GM21786 (cell line): Measurements from ENCODE around the gene SYNE1.
"Not testable (repeated sequence)": the region's sequence is repeated elsewhere in the genome, so short reads cannot be mapped to it uniquely, and the experiment has no call there.

Experiments
- ATAC-seq: cut with Tn5 transposase; IDR thresholded peaks from one replicate; pipeline ENCODE4 v1.9.1; 2021; ENCODE audit not compliant: unreplicated experiment

The SYNE1 gene

GRCh38 chr6:152428126-152428525 is 209.0 kb downstream of the SYNE1 start:
- no peak for ATAC-seq

DNA sequence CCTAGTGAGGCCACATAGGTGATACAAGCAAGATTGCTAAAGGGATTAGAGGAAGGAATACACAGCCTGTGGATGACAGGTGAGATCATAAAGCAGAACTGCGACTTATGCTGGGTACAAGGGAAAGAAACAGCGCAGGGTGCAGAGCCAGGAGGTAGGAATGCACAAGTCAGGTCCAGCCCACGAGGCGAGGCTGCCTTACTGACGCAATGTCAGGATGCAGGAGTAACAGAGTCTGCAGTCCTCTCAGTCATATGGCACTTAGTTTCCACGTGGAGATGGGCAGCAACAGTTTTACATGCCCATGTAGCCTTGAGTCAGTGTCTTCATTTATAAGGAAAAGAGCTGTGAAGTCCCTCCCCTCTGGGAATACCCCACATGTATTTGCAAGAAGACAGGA is 210.9 kb downstream of the SYNE1 start:
- ATAC-seq, result no peak

GRCh38 chr6:152423216-152424103 is 213.7 kb downstream of the SYNE1 start:
- ATAC-seq, result peak; percentile 78

GRCh38 chr6:152421496-152421895 is 215.7 kb downstream of the SYNE1 start:
- not testable (repeated sequence) for ATAC-seq

DNA sequence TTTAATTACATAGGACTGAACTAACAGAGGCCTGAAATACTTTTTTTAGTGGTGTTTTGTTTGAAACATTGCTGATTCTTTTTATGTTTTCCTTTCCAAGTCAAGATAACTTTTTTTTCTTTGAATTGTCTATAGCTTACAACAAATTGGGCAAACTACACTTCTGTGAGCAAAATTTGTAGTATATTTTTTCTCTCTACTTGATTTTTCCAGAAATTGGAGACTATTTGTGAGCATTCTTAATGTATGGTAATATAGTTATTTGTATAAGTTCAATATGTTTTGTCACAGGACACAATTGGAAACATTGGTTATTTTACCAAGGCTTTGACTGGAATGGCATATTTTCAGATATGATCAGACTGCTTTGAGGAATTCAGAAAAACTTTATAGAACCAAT is 216.5 kb downstream of the SYNE1 start:
- ATAC-seq, result no peak

- no peak for ATAC-seq
Measured at GRCh38 chr6:152418551-152418950, 218.6 kb downstream of the SYNE1 start.

DNA sequence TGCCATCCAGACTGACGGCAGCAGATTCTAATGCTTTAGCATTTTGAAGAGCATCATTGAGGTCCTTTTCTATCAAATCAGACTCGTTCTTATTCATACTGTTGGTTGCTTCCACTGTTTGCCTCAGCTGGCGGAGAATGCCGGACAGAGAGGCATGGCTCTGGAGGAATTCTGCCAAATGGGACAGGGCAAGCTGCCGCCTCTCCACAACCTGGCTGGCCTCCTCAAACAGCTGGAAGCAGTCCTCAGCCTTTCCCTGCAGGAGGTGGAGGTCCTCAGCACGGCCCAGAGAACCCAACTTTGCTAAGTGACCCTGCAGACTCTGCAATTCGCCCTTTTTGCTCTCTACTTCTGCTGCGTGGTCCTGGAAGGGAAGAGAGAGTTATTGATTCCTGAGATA is 220.5 kb downstream of the SYNE1 start:
- ATAC-seq, result no peak

DNA sequence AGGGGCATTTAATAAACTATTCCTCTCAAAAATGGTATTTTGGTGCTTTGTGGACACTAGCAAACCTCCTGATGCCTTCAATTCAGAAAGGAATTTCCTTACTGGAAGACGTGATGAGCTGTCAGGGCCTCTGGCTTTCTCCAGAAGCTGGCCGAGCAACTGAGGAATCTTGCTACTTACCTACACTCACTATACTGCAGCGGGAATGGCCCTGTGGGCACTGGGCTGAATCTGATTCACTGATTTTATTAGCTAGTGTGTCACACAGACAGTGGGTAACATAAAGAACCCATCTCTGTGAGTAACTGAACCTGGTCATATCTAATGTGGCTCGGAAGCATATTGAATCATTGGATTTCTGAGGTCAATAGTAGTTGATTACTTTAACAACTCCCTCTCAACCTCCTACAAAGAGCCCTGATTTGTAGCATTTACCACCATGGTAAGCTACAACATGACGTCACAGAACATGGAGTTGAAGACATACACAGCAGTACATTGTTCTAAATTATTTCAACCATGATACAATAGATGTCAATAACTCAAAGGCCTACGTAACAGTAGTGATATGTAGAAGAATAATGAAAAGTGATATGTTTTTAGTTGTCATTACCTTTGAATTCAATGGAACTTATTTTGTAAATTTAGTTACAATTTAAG is 232.1 kb downstream of the SYNE1 start:
- ATAC-seq, result no peak

DNA sequence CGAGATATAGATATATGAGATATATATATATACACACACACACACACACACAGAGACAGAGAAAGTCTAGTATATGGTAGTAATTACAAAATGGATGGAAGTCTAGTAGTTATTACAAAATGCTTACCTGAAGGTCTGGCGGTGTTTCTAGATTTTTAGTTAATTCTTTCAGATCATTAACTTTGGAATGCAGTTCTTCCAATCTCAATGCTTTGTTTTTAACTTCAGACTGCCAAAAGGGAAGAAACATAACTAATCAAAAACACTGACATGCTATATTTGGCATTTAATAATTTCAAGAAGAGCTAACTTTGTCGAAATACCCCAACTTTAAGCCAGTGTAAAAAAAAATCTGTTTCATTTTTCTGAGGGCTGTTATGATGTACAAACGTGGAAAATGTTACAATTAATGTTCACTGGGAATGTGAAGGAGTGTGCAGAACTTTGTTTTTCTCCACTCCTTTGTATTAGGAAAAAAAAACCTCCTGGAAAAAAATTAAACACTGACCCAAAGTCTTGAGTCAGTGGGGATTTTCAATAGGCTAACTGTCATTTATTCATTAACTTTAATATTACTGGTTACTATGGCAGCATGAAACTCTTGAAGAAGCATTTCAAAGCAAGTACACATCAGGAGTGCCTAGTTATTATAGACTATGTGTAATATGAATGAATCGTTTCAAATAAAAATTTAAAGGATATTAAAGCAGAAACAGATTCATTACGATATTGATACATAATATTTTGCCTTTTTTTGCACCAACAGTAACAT is 232.9 kb downstream of the SYNE1 start:
- peak; percentile 64 for ATAC-seq

GRCh38 chr6:152402791-152403190 is 234.4 kb downstream of the SYNE1 start:
- ATAC-seq, result no peak

- ATAC-seq, result no peak
Measured at GRCh38 chr6:152401978-152402377, 235.2 kb downstream of the SYNE1 start.

DNA sequence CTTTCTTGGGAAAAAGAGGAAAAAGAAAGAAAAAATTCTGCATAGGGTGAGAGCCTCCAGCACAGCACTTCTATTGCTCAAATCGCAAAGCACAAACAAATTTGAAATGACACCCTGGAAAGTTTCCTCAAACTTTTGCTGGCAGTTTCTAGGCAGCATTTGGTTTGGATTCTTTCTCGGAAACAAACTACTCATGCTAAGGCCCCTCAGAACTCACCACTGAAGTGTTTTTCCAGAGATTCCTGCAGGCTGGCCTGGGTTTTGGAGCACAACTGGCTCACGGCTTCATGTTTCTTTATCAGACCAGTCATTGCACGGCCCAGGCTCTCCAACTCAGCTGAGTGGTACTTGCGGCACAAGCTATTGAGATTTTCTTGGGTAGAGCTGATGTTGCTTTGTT is 237.8 kb downstream of the SYNE1 start:
- no peak for ATAC-seq

DNA sequence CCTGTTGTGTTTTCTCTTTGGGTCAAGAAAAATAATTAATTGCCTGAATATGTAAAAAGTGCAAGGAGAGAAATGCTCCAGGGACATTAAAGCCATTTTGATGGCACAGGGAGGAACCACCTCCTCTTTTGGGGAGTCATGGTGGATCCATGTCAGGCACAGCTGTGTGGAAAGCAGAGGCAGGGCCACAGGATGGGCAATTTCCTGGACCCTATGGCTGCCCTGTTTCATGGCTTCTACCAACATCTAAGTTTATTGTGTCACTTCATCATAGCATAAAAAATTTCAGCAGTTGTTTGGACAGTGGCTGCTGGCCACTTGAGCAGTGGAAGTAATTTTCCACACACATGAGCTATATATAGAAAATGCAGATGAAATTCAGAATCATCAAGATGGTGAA is 238.2 kb downstream of the SYNE1 start:
- no peak for ATAC-seq

DNA sequence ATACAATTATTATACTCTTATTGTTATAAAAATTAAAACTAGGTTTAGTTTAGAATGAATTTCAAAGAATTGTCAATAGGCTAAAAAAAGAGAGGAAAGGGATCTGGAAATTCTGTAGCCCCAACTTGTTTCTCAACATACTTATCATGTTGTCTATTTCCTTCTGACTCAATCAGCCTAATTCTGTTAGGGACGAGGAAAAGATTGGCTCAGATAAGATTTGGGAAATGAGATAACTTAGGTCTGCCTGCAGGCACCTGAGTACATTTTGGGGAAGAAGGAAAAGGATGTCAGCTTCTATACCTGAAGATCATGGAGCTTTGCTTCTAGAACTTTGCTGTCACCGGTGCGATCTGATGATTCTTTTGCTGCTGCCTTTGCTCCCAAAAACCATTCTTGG is 238.8 kb downstream of the SYNE1 start:
- no peak for ATAC-seq

GRCh38 chr6:152394303-152394702 is 242.9 kb downstream of the SYNE1 start:
- no peak for ATAC-seq

DNA sequence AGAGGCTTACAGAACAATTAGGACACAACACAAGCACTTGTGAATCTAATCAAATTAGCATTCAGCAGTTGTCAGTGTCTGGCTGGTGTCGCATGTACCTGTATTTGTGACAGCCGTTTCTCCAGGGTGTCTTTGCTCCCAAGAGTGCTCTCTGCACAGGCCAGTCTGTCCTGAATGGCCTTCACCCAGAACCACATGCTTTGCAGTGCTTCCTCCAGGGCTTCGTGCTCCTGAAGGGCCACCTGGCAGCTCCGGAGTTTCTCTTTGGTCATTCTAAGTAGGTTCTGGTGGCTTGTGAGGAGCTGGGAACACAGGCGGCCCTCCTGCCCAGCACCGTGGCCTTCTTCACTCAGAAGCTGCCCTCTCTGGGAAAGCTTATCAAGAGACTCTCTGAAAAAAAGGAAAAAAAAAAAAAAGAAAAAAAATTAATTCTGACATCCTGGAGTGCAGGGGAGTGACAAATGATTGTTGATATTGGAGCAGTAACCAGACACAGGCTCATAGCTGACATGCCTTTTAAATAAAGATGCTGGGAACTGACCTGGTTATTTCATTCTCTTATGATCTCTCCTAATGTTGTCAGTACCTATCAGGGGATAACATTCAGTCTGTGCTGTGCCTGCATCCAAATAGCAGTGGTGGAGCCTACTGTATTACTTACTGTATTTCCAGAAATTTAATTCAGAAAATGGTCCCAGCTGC is 245.8 kb downstream of the SYNE1 start:
- no peak for ATAC-seq

- ATAC-seq, result no peak
Measured at GRCh38 chr6:152387091-152387490, 250.1 kb downstream of the SYNE1 start.

DNA sequence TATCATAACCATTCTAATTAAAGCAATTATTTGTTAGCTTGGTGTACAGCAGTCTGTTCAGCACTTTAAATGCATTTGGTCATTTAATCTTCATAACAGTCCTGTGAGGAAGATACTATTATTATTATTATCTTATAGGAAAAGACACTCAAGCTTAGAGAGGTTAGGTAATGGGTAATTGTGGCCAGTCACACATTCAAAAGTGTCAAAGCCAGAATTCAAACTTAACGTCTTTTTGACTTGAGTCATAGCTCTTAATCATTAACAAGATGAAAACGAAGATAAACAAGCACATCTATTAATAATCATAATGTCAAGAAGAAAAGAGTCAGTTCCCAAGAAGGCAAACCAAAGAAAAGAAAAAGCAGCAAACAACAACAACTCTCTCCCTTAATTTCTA is 251.0 kb downstream of the SYNE1 start:
- no peak for ATAC-seq

DNA sequence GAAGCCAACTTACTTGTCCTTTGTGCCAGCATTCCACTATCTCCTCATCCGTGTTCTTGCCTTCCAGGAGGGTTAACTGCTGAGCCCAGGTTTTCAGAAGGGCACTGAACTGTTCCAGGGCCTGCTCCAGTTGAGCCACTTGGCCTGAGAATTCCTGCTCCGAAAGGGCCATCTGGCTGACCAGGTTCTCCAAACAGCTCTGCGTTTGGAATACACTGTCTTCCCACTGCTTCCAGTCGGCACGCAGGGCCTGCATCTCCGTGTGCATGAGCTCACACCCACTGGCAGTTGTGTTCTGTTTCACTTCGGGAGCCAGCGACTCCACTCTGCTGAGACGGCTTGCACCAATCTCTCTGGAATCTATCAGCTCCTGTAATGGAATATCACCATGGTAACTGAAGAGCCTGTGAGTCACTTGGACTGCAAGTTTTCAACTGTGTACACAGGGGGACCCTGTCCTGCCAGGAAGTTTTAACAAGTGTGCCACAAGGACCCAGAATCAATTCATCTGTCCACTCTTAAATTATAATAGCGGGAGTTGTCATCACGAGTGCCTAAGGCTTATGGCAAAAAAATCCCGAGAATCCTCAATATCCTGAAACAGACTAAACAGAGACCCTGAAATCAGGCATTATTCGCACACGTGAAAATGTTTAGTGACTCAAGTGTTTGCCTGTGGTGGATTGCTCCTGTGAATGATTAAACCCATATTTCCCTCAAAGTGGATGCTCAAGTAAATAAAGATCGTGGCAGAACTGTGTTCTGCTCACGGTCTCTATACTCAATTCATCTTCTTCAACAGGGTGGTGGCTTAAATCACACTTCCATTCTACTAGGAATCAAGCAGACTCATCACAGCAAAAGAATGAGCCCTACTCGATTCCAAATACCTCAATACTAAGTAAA is 255.9 kb downstream of the SYNE1 start:
- no peak for ATAC-seq

GRCh38 chr6:152380351-152380767 is 256.8 kb downstream of the SYNE1 start:
- ATAC-seq, result no peak
